GM19239 (cell line): ENCODE data around the gene TBC1D24.
"Not testable (repeated sequence)": the region's sequence is repeated elsewhere in the genome, so short reads cannot be mapped to it uniquely, and the experiment has no call there.

Experiments
- DNase-seq: peaks from one replicate; pipeline ENCODE4 v3.0.0; 2011; ENCODE audit warnings: low spot score; ENCODE audit not compliant: insufficient read length
- FAIRE-seq: peaks from 2 replicates; lab custom pipeline; 2011; peaks lifted over from hg19 to GRCh38; lab: Jason Lieb, UNC

The TBC1D24 gene

DNA sequence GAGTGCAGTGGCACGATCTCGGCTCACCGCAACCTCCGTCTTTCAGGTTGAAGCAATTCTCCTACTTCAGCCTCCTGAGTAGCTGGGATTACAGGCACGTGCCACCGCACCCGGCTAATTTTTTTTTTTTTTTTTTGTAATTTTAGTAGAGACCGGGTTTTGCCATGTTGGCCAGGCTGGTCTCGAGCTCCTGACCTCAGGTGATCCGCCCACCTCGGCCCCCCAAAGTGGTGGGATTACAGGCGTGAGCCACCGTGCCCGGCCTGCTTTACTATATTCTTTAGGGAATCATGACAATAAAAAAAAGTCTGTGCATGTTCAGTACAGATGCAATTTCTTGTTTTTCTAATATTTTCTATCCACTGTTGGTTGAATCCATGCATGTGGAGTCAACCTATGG, 68.8 kb downstream of the TBC1D24 start:
- DNase-seq, FAIRE-seq: not testable (repeated sequence)

DNA sequence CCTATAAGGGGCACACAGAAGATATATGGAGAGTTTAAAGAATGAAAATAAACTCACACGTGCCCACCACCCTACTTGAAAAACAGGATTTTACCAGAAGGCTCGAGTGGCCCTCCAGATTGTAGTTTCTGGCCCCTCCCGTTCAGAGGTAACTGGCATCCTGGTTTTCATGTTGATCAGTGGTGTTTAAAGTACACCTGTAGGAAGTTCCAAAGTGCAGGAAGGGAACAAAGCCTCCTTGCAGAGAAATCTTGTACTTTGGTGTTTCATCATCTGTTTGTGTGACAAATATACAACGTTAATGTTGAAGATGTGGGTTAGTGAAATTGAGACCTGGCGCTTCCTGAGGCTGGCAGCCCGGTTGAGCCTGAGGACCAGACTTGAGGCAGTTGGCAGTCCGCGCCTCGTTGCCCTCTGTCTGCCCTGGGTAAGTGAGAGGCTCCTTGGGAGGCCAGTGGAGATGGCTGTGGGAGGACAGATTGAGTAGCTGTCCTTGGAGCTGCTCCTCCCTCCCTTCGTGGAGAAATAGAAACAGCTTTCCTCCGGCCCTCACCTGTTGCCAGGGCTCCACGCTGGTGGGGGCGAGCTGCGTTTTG, 75.5 kb downstream of the TBC1D24 start:
- not testable (repeated sequence) for FAIRE-seq, DNase-seq

DNA sequence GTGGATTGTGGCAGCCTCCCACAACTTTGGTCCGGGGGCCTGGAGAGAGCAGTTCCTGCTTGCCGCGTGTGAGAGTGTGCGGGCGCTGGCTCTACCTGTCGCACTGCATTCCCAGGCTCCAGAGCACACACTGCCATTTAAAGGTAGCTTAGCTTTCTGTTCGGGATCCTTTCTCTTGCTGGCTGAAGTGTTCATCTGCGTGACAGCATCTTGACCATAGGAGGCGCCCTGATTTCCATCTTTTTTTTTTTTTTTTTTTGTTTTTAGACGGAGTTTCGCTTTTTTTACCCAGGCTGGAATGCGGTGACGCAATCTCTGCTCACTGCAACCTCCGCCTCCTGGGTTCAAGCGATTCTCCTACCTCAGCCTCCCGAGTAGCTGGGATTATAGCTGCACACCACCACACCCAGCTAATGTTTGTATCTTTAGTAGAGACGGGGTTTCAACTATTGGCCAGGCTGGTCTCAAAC, 76.5 kb downstream of the TBC1D24 start:
- not testable (repeated sequence) for DNase-seq, FAIRE-seq

DNA sequence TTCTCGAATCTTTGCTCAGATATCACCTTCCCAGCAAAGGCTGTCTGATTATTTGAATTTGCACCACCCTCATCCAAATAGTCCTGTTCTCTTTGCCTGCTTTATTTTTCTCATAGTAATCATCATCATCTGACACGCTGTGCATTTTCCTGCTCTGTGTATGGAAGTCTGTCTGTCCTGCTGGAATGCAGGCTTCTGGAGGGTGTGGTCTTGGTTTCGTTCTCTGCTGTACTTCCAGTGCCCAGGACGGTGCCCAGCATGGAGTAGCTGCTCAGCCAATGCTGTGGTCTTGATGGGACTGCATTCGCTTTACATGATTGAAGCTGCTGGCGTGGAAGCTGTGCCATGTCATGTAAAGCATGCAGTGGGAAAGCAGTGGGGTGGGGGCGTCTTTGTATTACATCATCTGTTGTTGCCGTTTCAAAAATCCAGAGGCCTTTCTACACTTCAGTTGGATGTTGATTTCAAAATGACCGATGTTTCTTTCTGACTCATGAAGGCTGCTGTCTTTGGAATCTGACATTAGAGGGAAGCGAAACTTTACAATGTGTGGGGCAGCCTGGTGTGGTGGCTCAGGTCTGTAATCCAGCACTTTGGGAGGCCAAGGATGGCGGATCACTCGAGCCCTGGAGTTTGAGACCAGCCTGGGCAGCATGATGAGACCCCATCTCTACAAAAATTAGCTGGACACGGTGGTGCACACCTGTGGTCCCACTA, 79.9 kb downstream of the TBC1D24 start:
- not testable (repeated sequence) for FAIRE-seq

More for the DNA sequence above, 79.9 kb downstream of the TBC1D24 start:
- not testable (repeated sequence) for DNase-seq
